GM21723 (cell line): ENCODE results near the gene CMTR1.

ENCODE experiments used
- ATAC-seq: cut with Tn5 transposase; IDR thresholded peaks from one replicate; pipeline ENCODE4 v1.9.1; 2021; ENCODE audit warnings: mild to moderate bottlenecking, moderate library complexity; ENCODE audit not compliant: unreplicated experiment

CMTR1 gene

DNA sequence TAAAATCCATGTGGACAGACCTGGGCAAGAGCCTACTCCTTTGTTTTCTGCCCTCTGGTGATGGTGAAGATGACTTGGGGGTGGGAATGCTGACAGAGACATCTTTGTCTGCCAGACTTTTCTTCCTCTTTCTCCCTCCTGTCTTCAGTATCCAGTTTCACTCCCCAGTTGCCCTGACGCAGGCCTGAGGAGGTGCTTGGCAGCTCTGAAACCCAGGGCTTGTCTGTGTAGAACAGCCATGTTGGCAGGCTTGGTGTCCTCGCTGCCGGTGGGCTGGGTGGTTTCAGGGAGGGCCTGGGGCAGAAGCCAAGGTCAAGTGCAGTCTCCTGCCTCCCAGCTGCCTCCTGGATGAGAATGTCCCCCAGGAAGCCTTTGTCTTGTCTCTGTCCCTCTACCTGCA, 44.2 kb downstream of the CMTR1 start:
- no peak for ATAC-seq

DNA sequence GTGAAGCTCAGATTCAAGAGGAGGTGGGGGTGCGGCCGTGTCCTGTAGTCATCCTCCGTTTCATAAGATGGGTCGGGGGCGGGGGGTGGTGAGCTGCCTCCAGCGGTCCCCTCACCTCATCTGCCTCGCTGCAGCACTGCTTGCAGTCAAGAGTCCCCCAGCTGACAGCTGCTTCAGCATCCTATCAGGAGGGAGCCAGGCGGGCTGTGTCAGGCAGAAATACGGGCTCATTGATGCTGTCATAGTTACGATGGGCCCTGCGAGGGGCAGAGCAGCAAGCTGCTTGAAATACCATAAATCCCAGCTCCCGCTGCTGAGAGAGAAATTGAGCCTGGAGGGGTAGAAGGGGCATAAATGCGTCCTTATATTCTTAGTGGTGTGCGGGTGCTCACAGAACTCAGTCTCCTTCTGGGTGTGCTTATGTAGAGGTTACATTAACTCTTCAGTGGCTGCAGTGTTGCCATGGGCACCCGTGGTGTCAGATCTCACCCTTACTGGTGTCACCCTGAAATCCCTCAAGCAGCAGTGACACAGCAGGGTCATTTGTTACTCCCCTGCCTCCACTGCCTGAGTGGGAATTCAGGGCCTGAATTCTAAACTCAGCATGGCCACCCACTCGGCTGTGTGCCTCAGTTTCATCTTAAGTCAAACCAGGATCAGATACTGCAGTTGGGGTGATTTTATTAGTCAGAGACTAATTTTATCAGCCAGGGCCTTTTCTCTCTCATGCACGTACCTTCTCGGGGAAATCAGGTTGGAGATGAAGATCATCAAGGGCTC, 44.8 kb downstream of the CMTR1 start:
- ATAC-seq: no peak

DNA sequence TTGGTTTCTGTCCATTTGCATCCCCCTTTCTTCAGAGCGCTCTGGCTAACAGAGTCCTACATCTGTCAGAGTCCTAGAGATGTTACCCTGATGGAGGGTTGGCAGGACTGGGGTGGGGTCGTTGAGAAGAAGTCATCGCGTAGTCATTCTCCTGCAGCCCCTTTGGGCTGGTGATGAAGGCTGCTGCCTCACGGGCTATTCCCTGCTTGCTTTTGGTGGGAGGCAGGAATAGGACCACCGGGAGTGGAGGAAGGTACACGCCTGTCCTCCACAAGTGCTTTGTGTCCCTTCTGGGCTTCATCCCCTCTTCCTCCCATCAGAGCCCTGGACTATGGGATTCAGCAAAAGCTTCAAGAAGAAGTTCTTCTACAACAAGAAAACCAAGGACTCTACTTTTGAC, 45.8 kb downstream of the CMTR1 start:
- ATAC-seq: no peak

DNA sequence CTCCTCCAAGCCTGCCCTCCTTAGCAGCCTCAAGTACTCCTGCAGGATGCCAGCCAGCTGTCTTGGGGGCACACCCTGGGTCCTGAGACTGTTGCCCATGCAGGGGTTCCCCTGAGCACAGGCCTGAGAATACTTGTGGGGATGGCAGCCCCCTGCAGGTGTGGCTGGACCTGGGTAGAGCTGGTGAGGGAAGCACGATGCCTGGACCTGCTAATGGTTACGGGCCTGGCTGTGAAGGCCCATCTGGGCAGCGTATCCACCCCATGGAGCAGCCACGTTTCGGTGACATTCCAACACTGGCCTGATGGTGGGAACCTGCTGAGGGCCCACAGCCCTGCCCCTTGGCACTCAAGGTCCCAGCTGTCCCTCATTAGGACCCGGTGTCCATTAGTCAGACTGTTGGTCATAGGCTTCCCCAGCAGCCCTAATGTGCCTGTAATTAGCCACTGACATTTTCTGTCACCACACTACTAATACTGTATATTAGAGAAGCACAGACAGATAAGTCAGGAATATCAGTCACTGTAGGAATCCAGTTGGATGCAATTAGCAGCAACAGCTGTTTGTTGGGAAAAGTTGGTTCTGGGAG, 46.3 kb downstream of the CMTR1 start:
- ATAC-seq: no peak

DNA sequence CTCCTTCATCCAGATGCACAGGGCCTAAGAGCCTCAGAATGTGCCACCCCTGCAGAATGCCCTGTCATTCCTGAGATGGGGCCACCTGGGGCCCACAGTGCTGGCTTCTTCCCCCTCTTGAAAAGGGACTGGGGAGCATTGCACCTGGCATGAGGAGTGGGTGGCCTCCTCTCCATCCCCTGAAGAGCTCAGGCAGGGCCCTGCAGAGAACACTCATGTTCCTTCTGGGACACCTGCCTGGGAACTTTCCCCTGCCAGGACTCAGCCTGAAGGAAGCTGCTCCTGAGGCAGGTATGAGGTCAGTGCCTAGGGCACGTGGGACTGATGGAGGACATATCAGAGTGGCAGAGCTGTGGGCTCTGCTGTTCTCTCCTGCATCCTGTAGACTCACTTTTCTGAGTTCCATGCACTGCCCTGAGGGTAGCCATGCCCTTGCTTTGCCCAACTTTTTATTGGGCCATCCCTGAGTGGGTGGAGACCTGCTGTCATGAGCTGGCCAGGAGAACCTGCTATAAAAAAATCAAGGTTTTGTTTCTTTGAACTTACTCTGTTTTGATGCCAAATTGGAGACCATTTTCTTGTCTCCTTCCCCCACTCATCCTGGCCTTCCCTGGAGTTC, 47.2 kb downstream of the CMTR1 start:
- no peak for ATAC-seq

DNA sequence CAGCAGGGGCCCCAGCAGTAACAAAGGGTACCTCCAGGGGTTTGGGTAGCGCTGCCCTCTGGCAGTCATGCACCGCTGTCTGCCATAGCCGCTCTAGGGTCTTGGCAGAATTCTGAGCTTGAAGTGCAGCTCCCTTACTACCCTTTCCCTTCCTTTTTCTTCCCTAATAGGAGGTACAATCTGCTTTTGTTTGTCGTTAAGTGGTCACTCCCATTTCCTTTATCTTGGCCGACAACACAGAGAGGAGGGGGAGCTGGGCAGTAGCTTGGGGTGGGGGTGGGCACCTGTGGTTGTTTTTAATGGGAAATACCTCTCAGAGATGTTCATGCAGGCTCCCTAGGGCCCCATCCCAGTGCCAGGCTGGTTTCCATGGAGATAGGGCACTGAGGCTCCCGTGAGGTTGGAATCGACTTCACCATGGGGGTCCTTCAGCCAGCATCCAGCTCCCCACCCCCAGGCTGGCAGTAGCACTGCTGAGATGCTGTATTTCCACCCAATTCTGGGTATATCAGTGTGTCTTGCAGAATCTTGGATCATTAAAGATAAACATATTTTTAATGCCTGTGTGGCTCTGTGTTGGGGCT, 48.0 kb downstream of the CMTR1 start:
- ATAC-seq: no peak

DNA sequence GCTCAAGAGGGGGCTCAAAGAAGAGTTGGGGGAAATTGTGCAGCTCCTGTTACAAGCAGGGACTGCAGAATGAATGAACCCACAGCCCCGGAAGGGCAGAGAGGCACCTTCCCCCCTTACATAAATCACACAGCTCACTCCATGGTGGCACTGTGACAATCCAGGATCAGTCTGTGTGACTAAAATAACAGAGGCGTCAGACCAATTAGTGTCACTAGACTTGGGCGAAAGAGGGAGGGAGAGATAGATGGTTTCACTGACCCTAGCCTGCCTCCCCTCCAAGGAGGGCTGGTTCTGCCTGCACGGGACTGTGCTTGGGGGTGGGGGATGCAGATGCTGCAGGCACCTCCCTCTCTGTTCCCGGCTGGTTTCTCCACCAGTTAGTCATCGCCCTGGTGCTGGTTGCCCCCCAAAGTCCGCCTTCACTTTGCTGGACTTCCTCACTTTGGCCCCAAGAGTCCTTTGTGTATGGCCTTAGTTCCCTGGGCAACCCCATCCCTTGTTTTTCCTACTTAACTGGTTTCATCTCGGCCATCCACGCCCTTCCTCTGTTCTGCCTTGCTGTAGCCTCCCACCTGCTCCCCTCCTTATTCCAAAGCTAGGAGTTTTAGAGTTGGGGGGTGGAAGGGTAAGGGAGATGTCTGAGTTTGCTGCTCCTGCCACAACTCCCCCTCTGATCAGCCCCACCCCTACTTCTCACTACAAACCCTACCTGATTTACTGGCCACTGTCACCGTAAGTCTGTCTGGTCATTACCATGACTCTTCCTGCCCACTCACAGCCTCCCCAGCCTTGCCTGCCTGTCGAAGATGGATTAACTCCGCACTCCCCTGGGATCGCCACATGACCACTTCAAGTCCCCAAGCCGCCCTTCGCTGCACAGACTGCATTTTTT, 48.9 kb downstream of the CMTR1 start:
- no peak for ATAC-seq

DNA sequence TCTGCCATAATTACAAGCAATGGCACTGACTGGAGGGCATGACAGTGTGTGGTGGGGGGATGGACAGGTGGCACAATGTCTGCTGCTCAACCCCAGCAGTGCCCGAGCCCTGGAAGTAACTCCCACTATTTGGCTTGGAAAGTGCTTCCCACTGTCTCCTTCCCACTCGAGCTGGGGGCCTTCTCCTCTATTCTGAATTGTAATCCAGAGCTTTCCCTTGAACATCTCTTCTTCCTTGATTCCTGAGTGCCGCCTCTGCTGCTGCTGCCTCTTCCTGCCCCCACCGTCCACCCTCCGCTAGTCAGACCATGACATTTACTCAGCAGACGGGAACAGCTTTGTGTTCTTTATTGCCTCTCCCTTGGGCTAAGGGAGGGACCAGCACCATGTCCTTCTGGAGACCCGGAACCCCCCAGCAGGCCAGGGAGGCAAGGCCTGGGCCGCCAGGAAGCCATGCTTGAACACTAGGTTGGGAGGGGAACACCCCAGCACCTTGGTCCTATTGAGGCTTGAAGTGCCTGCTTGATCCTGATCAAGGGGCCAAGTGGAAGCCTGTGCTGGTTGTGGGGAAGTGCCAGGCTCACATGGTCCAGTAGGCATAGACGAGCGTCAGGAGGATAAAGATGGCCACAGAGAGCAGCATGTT, 49.7 kb downstream of the CMTR1 start:
- ATAC-seq: no peak

DNA sequence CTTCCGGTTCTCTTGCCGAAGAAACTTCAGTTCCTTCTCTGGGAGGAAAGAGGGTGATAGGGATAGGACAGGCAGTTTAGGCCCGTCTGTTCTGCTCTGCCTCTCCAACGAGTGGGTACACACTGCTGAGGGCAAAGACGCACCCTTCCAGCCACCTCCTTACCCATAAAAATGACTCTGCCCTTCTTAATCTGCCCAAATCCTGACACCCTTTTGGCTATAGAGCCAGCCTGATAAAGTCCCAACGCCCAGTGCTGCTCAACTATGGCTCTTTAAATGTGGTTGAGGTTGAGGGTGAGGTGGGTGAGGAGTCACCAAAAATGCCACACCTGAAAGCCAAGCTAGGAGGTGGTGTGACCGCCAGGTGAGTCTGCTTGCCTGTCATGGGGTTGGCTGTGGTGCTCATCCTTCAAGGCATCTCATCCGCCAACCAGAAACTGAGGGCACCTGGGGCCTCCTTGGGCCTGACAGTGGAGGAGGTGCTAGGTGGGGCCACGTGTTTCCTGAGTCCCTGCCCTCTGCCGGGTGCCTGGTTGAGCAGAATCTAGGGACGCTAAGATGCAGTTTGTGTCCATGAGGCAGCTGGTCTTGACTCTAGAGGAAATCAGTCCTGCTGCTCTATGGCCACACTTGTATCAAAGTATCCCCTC, 50.4 kb downstream of the CMTR1 start:
- no peak for ATAC-seq

DNA sequence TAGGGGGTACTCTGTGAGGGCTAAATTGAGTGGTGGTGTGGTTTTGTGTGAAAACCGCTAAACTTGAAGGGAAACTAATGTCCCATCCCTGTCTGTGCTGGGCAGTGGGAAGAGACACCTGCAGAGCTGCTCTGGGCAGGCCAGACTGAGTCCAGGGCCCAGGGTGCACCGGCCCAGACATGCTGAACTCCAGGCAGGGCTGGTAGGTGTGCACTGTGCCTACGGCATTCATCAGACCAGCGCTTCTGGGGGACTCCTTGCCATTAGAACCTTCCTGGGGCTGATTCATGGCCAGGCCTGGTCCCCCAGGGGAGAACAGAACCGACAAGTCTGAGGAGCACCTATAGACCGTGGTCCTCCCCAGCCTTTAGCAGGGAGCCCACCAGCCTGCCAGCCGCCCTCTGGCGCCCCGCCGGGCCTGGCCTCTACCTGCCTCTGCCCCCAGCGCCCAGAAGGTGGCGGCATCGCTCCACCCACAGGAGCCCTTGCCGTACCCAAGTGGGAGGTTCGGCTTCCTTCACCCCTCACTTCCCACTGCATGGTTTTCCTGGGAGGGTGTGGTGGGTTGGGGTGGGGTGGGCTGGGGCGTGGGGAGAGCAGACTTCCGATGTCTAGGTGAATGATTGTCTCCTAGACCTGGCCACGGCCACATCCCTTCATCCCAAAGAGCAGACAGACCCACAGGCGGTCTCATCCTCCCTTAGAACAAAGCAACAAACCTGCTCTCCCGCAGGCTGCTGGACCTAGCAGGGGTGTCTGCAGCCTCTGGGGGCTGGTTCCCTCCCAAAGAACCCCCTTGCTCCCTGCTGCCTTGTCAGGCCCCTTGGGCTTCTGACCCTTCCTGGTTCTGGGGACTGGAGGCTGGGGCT, 51.1 kb downstream of the CMTR1 start:
- ATAC-seq: peak; percentile 63

DNA sequence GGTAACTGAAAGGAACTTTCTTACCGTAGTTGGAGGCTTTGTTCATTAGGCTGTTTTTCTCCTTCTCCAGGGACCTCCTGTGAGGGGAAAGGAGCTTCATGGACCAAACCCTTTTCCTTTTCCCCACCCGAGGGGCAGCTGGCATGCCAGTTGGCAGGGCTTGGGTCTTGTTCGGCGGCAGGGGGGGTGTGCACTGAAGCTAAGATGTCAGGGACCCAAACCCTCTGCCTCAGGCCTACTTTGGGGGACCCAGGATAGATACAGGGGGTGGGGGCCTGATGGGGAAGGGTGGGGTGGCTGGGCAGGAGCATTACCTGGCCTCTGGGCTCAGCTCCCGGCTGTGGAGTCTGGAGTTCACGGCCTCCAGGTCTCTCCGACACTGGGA, 51.8 kb downstream of the CMTR1 start:
- ATAC-seq: no peak

DNA sequence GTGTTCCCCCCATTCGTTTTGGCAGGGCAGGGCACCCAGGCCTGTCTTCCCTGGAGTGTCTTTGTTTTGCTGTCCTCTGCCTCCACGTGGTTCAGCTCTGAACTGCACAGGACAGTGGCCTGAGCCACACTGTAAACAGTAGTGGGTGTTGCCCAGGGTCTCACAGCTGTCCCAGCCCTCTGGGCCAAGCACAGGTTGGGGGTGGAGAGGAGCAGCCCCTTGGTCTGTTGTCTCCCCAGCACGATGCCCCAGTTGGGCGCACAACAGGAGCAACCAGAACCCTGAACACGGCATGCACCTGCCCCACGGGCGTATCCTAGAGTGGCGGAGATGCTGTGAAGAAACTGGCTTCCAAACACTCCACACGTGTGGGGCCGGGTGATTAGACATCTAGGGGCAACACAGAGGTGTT, 52.3 kb downstream of the CMTR1 start:
- ATAC-seq: no peak

DNA sequence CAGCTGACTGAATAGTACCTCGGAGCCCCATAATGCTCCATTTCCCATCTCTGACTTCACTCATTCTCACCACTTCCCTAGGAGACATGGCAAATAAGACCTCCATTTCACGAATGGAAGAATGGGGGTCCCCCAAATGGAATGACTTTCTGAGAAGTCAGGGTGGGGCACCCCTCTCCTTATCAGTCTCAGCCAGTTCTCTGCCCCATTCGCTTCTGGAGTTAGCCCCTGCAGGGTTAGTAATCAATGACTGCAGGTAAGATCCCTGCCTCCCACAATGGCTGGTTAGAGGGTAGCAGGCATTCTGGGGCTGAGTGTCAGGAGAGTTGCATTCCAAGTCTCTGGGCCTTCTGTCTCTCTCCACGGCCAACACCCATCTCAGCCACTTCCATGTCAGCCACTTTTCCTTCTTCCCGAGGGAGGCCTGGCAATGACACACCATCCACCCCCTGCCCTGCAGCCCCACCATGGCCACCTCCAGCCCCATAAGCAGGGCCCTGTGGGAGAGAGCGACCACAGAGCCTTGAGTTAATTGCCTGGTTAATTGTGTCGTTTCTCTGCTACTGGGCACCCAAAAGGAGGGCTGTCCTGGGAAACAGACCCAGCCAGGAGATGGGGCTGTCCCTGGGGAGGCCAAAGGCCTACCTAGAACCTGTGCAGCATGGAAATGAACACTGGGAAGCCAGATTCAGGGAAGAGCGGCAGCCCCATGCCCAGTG, 53.3 kb downstream of the CMTR1 start:
- ATAC-seq: no peak

DNA sequence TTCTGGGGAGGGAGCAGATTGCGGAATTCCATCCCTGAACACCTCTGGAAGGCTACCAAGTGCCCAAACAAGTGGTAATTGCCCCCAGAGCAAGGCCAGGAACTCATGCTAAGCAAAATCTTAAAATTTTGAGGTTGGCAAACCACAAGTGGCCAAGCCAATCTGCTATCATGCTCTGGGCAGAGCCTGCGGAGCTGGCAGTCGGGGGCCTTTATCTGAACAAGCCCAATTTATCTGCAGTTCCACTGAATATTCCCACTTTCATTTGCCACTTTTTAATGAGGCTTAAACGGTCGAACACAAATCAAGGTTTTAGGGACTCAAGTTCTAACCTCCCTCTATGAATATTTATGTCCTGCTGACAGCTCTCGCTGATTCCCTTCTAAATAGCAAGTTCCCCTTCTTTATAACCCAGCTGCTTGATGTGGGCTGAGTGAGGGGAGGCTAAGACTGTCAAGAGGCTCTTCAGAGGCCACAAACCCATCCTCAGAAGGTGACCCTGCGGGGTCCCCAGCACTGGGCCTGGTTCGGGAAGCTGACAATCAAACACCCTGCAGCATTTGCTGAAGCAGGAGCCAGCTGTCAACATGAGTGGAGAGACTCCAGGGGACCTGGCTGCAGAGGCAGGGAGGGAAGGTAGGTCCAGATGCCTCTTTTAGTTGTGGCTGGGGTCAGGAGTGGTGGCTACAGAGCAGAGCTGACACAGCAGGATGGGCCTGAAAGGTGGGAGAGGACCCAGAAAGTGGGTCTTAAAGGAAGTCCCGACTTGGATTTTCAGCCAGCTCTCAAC, 54.8 kb downstream of the CMTR1 start:
- no peak for ATAC-seq

DNA sequence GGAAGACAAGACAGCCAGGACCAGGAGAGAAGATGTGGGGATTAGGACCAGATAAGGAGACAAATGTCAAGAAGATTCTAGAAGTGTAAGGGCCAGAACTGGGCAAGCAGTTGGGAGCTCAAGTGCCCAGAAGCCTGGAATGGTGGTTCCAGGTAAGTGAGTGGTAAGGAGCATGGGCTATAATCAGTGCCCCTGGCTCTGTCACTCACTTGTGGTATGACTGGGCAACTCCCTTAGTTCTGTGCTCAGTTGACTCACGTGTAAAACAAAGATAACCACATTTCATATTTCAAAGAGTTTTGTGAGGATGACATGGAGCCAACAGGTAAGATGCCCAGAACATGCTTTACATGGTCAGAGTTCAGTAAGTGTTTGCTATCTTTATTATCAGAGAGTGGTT, 55.5 kb downstream of the CMTR1 start:
- no peak for ATAC-seq

DNA sequence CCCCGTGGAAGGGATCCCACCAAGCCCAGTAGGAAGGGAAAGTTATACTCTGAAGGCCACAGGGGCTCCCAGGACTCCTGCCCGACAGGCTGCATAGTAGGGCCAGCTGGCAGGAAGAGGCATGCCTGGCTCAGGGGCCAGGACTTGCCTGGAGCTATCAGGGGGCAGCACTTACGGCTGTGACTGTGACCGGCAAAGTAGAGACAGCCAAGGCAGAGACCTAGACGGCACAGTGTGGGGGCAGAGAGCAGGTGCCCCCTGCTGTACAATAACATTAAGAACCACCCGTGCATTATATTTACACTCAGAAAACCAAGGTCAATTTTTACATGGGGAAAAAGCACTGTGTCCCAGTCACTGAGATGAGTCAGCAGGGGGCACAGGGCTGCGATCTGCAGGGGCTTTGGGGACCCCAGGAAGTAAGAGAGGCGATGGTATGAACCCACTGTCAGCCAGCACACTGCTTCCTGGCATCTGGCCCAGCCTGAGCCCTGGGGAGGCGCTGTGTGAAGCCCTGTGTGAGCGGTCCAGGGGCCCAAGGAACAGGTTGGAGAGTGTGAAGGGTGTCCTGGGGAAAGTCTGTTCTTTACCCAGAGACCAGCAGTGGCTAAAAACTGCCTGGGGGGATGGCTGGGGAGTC, 56.8 kb downstream of the CMTR1 start:
- ATAC-seq: no peak

DNA sequence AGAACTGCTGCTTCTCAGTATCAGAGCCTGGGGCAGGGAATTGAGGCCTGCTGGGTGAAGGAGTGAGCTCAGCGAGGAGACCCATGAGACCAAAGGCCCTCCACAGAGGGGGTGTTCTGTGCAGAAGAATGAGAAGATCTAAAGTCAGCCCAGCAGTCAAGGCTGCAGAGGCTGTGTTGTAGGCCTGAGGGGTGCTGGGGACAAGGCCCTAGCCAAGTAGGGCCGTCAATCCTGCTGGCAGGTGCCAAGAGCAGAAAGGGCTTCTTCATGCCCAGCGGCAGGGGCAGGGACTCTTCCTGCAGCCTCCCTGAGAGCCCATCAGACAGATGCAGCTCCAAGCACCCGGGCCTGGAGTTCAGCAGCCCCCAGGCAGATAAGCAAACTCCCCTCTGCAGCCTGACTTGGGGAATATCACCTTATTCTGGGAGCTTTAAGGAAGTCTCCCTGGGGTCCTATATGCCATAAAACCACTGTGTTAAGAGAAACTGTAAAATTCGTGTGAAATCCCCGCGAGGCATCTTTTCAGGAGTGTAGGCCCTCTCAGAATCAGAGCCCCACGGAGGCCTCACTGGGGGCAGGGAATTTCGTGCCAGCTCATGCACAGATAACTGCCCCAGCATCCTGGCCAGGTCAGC, 57.6 kb downstream of the CMTR1 start:
- no peak for ATAC-seq
